Progenitor cell of endocrine pancreas (in vitro differentiated cells): Measurements from ENCODE around the gene UGT1A1. TPM values are rescaled to one million over a fixed set of nuclear protein-coding genes. Genes with fewer than 3 reads are reported as not detected.
"Not testable (repeated sequence)": the region's sequence is repeated elsewhere in the genome, so short reads cannot be mapped to it uniquely, and the experiment has no call there.

Source experiments
- DNase-seq: peaks from one replicate; pipeline ENCODE4 v3.0.0; 2021; ENCODE audit warnings: low spot score; ENCODE audit not compliant: unreplicated experiment
- H3K27ac Mint-ChIP-seq: 2 replicates; pipeline ENCODE4 v1.8.0; 2021; ENCODE audit warnings: mild to moderate bottlenecking, moderate library complexity, mixed read lengths
- H3K27me3 Mint-ChIP-seq: 2 replicates; pipeline ENCODE4 v1.8.0; 2021; ENCODE audit warnings: mixed read lengths
- H3K36me3 Mint-ChIP-seq: 2 replicates; pipeline ENCODE4 v1.8.0; 2022; ENCODE audit warnings: mixed read lengths; ENCODE audit not compliant: insufficient read depth
- H3K4me1 Mint-ChIP-seq: 2 replicates; pipeline ENCODE4 v1.8.0; 2021; ENCODE audit warnings: low read depth, mixed read lengths
- H3K4me3 Mint-ChIP-seq: 2 replicates; pipeline ENCODE4 v1.8.0; 2021; ENCODE audit warnings: low read depth, mild to moderate bottlenecking, moderate library complexity, mixed read lengths
- H3K9me3 Mint-ChIP-seq: 2 replicates; pipeline ENCODE4 v1.8.0; 2021; ENCODE audit warnings: low read depth, mixed read lengths
- CTCF ChIP-seq: fragments of 200-600 bp; sonication (generic); IDR thresholded peaks from one replicate; pipeline ENCODE4 v1.5.0; 2021; ENCODE audit warnings: antibody characterized with exemption, mild to moderate bottlenecking; ENCODE audit not compliant: unreplicated experiment
- total RNA-seq: library from RNA; stranded (reverse); gene quantifications from 2 replicates; pipeline ENCODE4 v1.2.1, GENCODE V29; 2021

UGT1A1 gene
- total RNA-seq, 1 donor from 2014 or later: not detected

- no peak for TF ChIP-seq CTCF
- Mint-ChIP-seq H3K9me3 (peaks cover 23% of the 10 kb centered on the region), H3K4me3 (no peak overlapping the region), H3K27ac (no peak overlapping the region), H3K27me3 (peaks cover 12% of the 10 kb centered on the region), H3K4me1 (peaks cover 4% of the 10 kb centered on the region), H3K36me3 (peaks cover under 1% of the 10 kb centered on the region)
- no peak for DNase-seq
These were observed 14.9 kb upstream of the UGT1A1 start for GRCh38 chr2:233745073-233745755.

GRCh38 chr2:233745838-233746237 is 14.2 kb upstream of the UGT1A1 start:
- not testable (repeated sequence) for H3K36me3 Mint-ChIP-seq, DNase-seq, H3K4me3 Mint-ChIP-seq, H3K4me1 Mint-ChIP-seq, H3K27ac Mint-ChIP-seq
- peaks cover 25% of the 10 kb centered on the region for H3K9me3 Mint-ChIP-seq
- peaks cover 12% of the 10 kb centered on the region for H3K27me3 Mint-ChIP-seq

GRCh38 chr2:233746475-233747282 is 13.4 kb upstream of the UGT1A1 start:
- no peak overlapping the region for H3K27ac Mint-ChIP-seq
- no peak overlapping the region for H3K4me3 Mint-ChIP-seq
- no peak for DNase-seq
- H3K4me1 Mint-ChIP-seq: peaks cover 4% of the 10 kb centered on the region
- no peak for TF ChIP-seq CTCF
- peaks cover 33% of the 10 kb centered on the region for H3K9me3 Mint-ChIP-seq
- peaks cover 12% of the 10 kb centered on the region for H3K27me3 Mint-ChIP-seq
- peaks cover 1% of the 10 kb centered on the region for H3K36me3 Mint-ChIP-seq

GRCh38 chr2:233747283-233747544 is 12.9 kb upstream of the UGT1A1 start:
- H3K27ac Mint-ChIP-seq: no peak overlapping the region
- no peak for DNase-seq
- no peak for TF ChIP-seq CTCF
- H3K4me1 Mint-ChIP-seq: peaks cover 4% of the 10 kb centered on the region
- no peak overlapping the region for H3K4me3 Mint-ChIP-seq
- peaks cover 1% of the 10 kb centered on the region for H3K36me3 Mint-ChIP-seq
- H3K9me3 Mint-ChIP-seq: peaks cover 38% of the 10 kb centered on the region
- H3K27me3 Mint-ChIP-seq: peaks cover 12% of the 10 kb centered on the region

- H3K36me3 Mint-ChIP-seq, DNase-seq, H3K4me1 Mint-ChIP-seq, H3K27ac Mint-ChIP-seq, H3K4me3 Mint-ChIP-seq: not testable (repeated sequence)
- Mint-ChIP-seq H3K27me3 (peaks cover 12% of the 10 kb centered on the region), H3K9me3 (peaks cover 45% of the 10 kb centered on the region)
These were observed 9.4 kb upstream of the UGT1A1 start for GRCh38 chr2:233750689-233751088.

- Mint-ChIP-seq H3K9me3 (peaks cover 45% of the 10 kb centered on the region), H3K27me3 (peaks cover 12% of the 10 kb centered on the region)
- not testable (repeated sequence) for DNase-seq, H3K4me3 Mint-ChIP-seq, H3K4me1 Mint-ChIP-seq, H3K36me3 Mint-ChIP-seq, H3K27ac Mint-ChIP-seq
These were observed 8.7 kb upstream of the UGT1A1 start for GRCh38 chr2:233751212-233752009.
